A673 (cell line): ENCODE measurements around the gene TELO2.

ENCODE experiments used
- EZH2 ChIP-seq: fragments of 200-600 bp; sonication (generic); IDR thresholded peaks from 2 replicates; pipeline ENCODE4 v1.6.1; 2017; ENCODE audit warnings: borderline replicate concordance, low read depth, mild to moderate bottlenecking, mixed read lengths, antibody characterized with exemption, low read length; ENCODE audit not compliant: poor library complexity, severe bottlenecking
- TF ChIP-seq, protein P1 (sequence below): fragments of 300-800, 200-600 bp; sonication (generic); conservative IDR thresholded peaks from 2 replicates; pipeline ENCODE4 v1.5.1; 2017; ENCODE audit warnings: low read depth, mild to moderate bottlenecking, antibody characterized with exemption, low read length, moderate library complexity, mixed read lengths

DNA sequence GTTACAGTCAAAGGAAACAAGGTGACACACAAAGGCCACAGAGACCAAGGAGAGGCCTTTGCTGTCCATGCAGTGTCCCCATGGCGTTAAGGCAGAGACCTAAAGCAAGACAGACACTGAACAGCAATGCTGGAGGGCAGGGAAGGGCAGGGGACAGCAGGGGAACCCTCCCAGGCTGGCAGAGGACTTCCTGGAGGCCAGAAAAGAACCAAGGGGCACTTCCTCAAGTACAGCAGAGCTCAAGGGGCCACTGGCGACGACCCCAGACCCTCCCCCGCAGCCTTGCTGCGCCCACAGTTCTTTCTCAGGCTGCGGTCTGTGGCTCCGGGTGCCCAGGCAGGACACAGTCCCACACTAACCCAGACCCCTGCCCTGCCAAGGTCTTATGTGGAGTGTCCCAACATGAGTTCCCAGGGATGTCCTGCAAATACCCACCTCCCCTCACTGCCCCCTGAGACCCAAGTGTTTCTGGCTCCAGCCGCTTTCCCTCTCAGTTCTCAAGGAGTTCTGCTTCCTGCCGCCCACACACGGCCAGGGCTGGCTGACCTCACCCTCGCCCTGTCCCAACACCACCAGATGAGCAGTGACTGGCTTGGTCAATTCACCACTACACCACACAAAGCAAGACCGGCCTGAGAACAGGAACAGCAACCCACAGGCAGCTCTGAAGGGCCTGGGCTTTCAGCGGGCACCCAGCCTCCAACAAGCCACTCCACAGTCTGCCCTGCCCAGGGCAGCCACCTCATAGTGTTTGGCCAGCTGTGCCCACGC is 22.5 kb upstream of the TELO2 start:
- no peak for TF ChIP-seq EZH2
- TF ChIP-seq, protein P1, sequence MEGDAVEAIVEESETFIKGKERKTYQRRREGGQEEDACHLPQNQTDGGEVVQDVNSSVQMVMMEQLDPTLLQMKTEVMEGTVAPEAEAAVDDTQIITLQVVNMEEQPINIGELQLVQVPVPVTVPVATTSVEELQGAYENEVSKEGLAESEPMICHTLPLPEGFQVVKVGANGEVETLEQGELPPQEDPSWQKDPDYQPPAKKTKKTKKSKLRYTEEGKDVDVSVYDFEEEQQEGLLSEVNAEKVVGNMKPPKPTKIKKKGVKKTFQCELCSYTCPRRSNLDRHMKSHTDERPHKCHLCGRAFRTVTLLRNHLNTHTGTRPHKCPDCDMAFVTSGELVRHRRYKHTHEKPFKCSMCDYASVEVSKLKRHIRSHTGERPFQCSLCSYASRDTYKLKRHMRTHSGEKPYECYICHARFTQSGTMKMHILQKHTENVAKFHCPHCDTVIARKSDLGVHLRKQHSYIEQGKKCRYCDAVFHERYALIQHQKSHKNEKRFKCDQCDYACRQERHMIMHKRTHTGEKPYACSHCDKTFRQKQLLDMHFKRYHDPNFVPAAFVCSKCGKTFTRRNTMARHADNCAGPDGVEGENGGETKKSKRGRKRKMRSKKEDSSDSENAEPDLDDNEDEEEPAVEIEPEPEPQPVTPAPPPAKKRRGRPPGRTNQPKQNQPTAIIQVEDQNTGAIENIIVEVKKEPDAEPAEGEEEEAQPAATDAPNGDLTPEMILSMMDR, result no peak
